IMR-90 (cell line): ENCODE data around the gene COMMD1. TPM values are rescaled to one million over a fixed set of nuclear protein-coding genes. Genes with fewer than 3 reads are reported as not detected.

Experiments
- ATAC-seq: fragments of 200-7000 bp; cut with Tn5 transposase; 2 replicates; pipeline ENCODE4 v1.9.1; 2020; ENCODE audit warnings: low read depth, mild to moderate bottlenecking, moderate library complexity
- BruUV-seq: library from RNA; stranded (reverse); fragments of 400-500 nt; replicated peaks from 2 replicates; lab custom pipeline; 2021; lab: Mats Ljungman, UMichigan
- CTCF ChIA-PET: fragments of 300-600 bp; formaldehyde crosslinking; extraction: SDS; loops from one replicate; lab custom pipeline; 2021; ENCODE audit warnings: antibody characterized with exemption; lab: Yijun Ruan, JAX
- POLR2A ChIA-PET: fragments of 300-600 bp; sonication (Branson Sonifier 250); formaldehyde crosslinking; loops from one replicate; lab custom pipeline; 2022; ENCODE audit warnings: antibody characterized with exemption; ENCODE audit not compliant: unreplicated experiment; lab: Charles Lee
- DNase-seq: peaks from one replicate; pipeline ENCODE4 v3.0.0; 2013
- H2AFZ ChIP-seq: replicated peaks from 2 replicates; pipeline ENCODE3; 2013; ENCODE audit warnings: low read length, mild to moderate bottlenecking; ENCODE audit not compliant: poor library complexity
- H2AK5ac ChIP-seq: 2 replicates; pipeline ENCODE4 v1.6.1; 2013; ENCODE audit warnings: low read depth, low read length, inconsistent platforms
- H2AK9ac ChIP-seq: replicated peaks from 2 replicates; pipeline ENCODE3; 2013; ENCODE audit warnings: mild to moderate bottlenecking, low read depth, low read length, moderate library complexity; ENCODE audit not compliant: poor library complexity
- H2BK120ac ChIP-seq: 2 replicates; pipeline ENCODE4 v1.6.1; 2013; ENCODE audit warnings: low read depth, low read length, inconsistent platforms
- H2BK15ac ChIP-seq: 3 replicates; pipeline ENCODE4 v1.6.1; 2013; ENCODE audit warnings: low read depth, low read length, inconsistent platforms
- H2BK20ac ChIP-seq: 2 replicates; pipeline ENCODE4 v1.6.1; 2013; ENCODE audit warnings: low read depth, mild to moderate bottlenecking, inconsistent platforms, low read length, moderate library complexity
- H2BK5ac ChIP-seq: 2 replicates; pipeline ENCODE4 v1.6.1; 2013; ENCODE audit warnings: mild to moderate bottlenecking, low read depth, low read length, inconsistent platforms; ENCODE audit not compliant: poor library complexity, severe bottlenecking
- H3K14ac ChIP-seq: replicated peaks from 2 replicates; pipeline ENCODE4 v1.6.1; 2013; ENCODE audit warnings: low read depth, low read length, inconsistent platforms
- H3K18ac ChIP-seq: 2 replicates; pipeline ENCODE4 v1.6.1; 2013; ENCODE audit warnings: low read depth, low read length, control low read depth
- H3K23ac ChIP-seq: 2 replicates; pipeline ENCODE4 v1.6.1; 2013; ENCODE audit warnings: low read depth, low read length, inconsistent platforms
- H3K27ac ChIP-seq: 2 replicates; pipeline ENCODE4 v1.5.1; 2013; ENCODE audit warnings: mild to moderate bottlenecking, control low read depth, low read length; ENCODE audit not compliant: insufficient read depth
- H3K27me3 ChIP-seq: 2 replicates; pipeline ENCODE4 v1.6.1; 2013; ENCODE audit warnings: low read length; ENCODE audit not compliant: control insufficient read depth, insufficient read depth
- H3K36me3 ChIP-seq: 2 replicates; pipeline ENCODE4 v1.6.1; 2013; ENCODE audit warnings: low read length, mixed read lengths; ENCODE audit not compliant: control insufficient read depth, insufficient read depth
- H3K4ac ChIP-seq: 2 replicates; pipeline ENCODE4 v1.6.1; 2013; ENCODE audit warnings: low read depth, low read length, inconsistent platforms
- H3K4me1 ChIP-seq: 2 replicates; pipeline ENCODE4 v1.6.1; 2013; ENCODE audit warnings: low read length, mixed read lengths; ENCODE audit not compliant: control insufficient read depth, insufficient read depth
- H3K4me2 ChIP-seq: 2 replicates; pipeline ENCODE4 v1.6.1; 2013; ENCODE audit warnings: low read depth, mild to moderate bottlenecking, control low read depth, low read length, moderate library complexity
- H3K4me3 ChIP-seq: 2 replicates; pipeline ENCODE4 v1.5.1; 2013; ENCODE audit warnings: low read depth, mild to moderate bottlenecking, control low read depth, low read length, moderate library complexity; ENCODE audit not compliant: insufficient read depth
- H3K56ac ChIP-seq: 2 replicates; pipeline ENCODE4 v1.6.1; 2013; ENCODE audit warnings: low read length, inconsistent platforms; ENCODE audit not compliant: insufficient read depth; ENCODE audit errors: extremely low read depth
- H3K79me1 ChIP-seq, 2 experiments: 2 replicates each; pipeline ENCODE4 v1.6.1; 2013; ENCODE audit warnings: low read length in 2 of 2, inconsistent platforms in 1 of 2, low read depth in 1 of 2
- H3K9ac ChIP-seq: 2 replicates; pipeline ENCODE4 v1.6.1; 2013; ENCODE audit warnings: low read depth, low read length, control low read depth
- H3K9me1 ChIP-seq: 2 replicates; pipeline ENCODE4 v1.6.1; 2013; ENCODE audit warnings: low read length, inconsistent platforms; ENCODE audit not compliant: insufficient read depth
- H3K9me3 ChIP-seq: 2 replicates; pipeline ENCODE4 v1.6.1; 2013; ENCODE audit warnings: low read length; ENCODE audit not compliant: control insufficient read depth, insufficient read depth
- H4K20me1 ChIP-seq: 2 replicates; pipeline ENCODE4 v1.6.1; 2013; ENCODE audit warnings: low read length, inconsistent platforms; ENCODE audit not compliant: insufficient read depth
- H4K5ac ChIP-seq: 2 replicates; pipeline ENCODE4 v1.6.1; 2013; ENCODE audit warnings: mild to moderate bottlenecking, low read depth, low read length, control low read depth
- H4K8ac ChIP-seq, 2 experiments: 2 replicates each; pipeline ENCODE4 v1.6.1; 2013; ENCODE audit warnings: low read depth in 2 of 2, low read length in 2 of 2, control low read depth in 1 of 2, inconsistent platforms in 1 of 2
- H4K91ac ChIP-seq: 2 replicates; pipeline ENCODE4 v1.6.1; 2013; ENCODE audit warnings: low read depth, low read length, inconsistent platforms; ENCODE audit not compliant: insufficient read depth
- BHLHE40 ChIP-seq: fragments of 150-350 bp; IDR thresholded peaks from 2 replicates; pipeline ENCODE4 v1.6.1; 2016; ENCODE audit warnings: mild to moderate bottlenecking, low read depth, low read length
- CTCF ChIP-seq: conservative IDR thresholded peaks from 2 replicates; pipeline ENCODE4 v1.5.1; 2012; ENCODE audit warnings: mild to moderate bottlenecking, low read depth, low read length, improper control_type of control experiment
- ELK1 ChIP-seq: fragments of 150-350 bp; IDR thresholded peaks from 2 replicates; pipeline ENCODE4 v1.6.1; 2016; ENCODE audit warnings: low read depth, mild to moderate bottlenecking, low read length, moderate library complexity, borderline replicate concordance
- FOS ChIP-seq: fragments of 150-350 bp; IDR thresholded peaks from 2 replicates; pipeline ENCODE4 v1.6.1; 2016; ENCODE audit warnings: low read depth, low read length
- MAZ ChIP-seq: IDR thresholded peaks from 2 replicates; pipeline ENCODE4 v1.6.1; 2012; ENCODE audit warnings: low read depth, mild to moderate bottlenecking, low read length, improper control_type of control experiment, moderate library complexity, borderline replicate concordance
- NFE2L2 ChIP-seq: fragments of 150-350 bp; IDR thresholded peaks from 2 replicates; pipeline ENCODE4 v1.6.1; 2016; ENCODE audit warnings: low read depth, mild to moderate bottlenecking, low read length
- RCOR1 ChIP-seq: IDR thresholded peaks from 2 replicates; pipeline ENCODE4 v1.6.1; 2012; ENCODE audit warnings: mild to moderate bottlenecking, low read length, improper control_type of control experiment; ENCODE audit not compliant: insufficient replicate concordance
- RFX5 ChIP-seq: IDR thresholded peaks from 2 replicates; pipeline ENCODE4 v1.8.0; 2012; ENCODE audit warnings: low read depth, mild to moderate bottlenecking, low read length, moderate library complexity
- WGBS, 2 experiments: methylation state at CpG; one replicate each; pipeline versions ENCODE4 v1.1.5 to v1.1.7; 2013; ENCODE audit warnings: missing lambda C conversion rate in 2 of 2; ENCODE audit not compliant: insufficient read length in 1 of 2; ENCODE audit errors: extremely low coverage in 2 of 2; 5-methylcytosine and 5-hydroxymethylcytosine counted together
- dilution Hi-C: fragments of 300-500 bp; cut with HindIII; formaldehyde crosslinking; loops from one replicate; pipeline ENCODE4 v1.14.3; 2018; ENCODE audit warnings: low sequenced_read_pairs; ENCODE audit not compliant: unreplicated experiment
- in situ Hi-C: fragments of 300-500 bp; cut with MboI; formaldehyde crosslinking; loops from 3 replicates; pipeline ENCODE4 v1.14.3; 2019; ENCODE audit warnings: low sequenced_read_pairs, inconsistent platforms, mixed read lengths
- intact Hi-C: fragments of 100-400 bp; cut with micrococcal nuclease; formaldehyde crosslinking; loops from 2 replicates; pipeline ENCODE4 v1.10.0; 2022
- polyA plus RNA-seq, 3 experiments: library from polyadenylated mRNA; depleted of rRNA; stranded (reverse); fragments of >200 nt; gene quantifications; 2 replicates each; pipeline ENCODE4 v1.2.3, GENCODE V29; 2012; ENCODE audit warnings: low replicate concordance in 1 of 3
- total RNA-seq: library from RNA; depleted of rRNA; stranded (reverse); fragments of >200 nt; gene quantifications from 2 replicates; pipeline ENCODE4 v1.2.3, GENCODE V29; 2012

Gene COMMD1
- total and polyA plus RNA-seq, 2 of the 4 experiments (the other 2 are of a cell fraction), result 42.8 to 60.4 TPM

GRCh38 chr2:62016957-62017356 lies 111.5 kb downstream of the COMMD1 start:
- Histone ChIP-seq H4K20me1 (0 out of 2 replicates have a peak, but pooled peaks cover 3% of the 10 kb centered on the region), H2AK9ac (no peak overlapping the region), H4K5ac (no peak overlapping the region), H3K4me2 (no peak overlapping the region), H3K56ac (no peak overlapping the region), H3K4ac (no peak overlapping the region), H2BK15ac (no peak overlapping the region), H3K4me3 (no peak overlapping the region), H3K79me1 (no peaks in the 10 kb centered on the region; a peak in 1 of 4 replicates), H2AK5ac (no peak overlapping the region), H3K27ac (no peak overlapping the region), H3K36me3 (no peaks in the 10 kb centered on the region), H3K23ac (no peak overlapping the region), H2AFZ (no peak overlapping the region), H3K4me1 (peaks cover 1% of the 10 kb centered on the region; the same call in 1 of the 2 replicates), H2BK5ac (no peak overlapping the region), H4K91ac (no peak overlapping the region), H3K9me3 (no peaks in the 10 kb centered on the region), H3K18ac (no peak overlapping the region), H3K14ac (no peak overlapping the region), H2BK20ac (no peak overlapping the region), H4K8ac (no peak overlapping the region), H3K9ac (no peak overlapping the region), H2BK120ac (no peak overlapping the region), H3K9me1 (no peaks in the 10 kb centered on the region), H3K27me3 (no peaks in the 10 kb centered on the region)
- ATAC-seq (no peak), DNase-seq (no peak)
- BruUV-seq, result no TSS peak
- dilution Hi-C loops (no loop called here), in situ Hi-C loops (no loop called here), intact Hi-C loops (no loop called here)
- POLR2A ChIA-PET, result no interaction called here
- no CpG with 5 or more reads among the region's 1 CpG for WGBS, 2 experiments
- TF ChIP-seq FOS (no peak), ELK1 (no peak), BHLHE40 (no peak), RCOR1 (no peak), RFX5 (no peak), NFE2L2 (no peak), MAZ (no peak), CTCF (no peak)
- CTCF ChIA-PET, result interaction anchor here (1.1 kb wide), 1 partner anchor 9 kb away, joined by 5 read pairs; no protein-coding TSS in a partner anchor
